GM10248 (cell line): ENCODE data around the gene TCP11L2.

Source experiments
- CTCF ChIA-PET: fragments of 300-600 bp; sonication (Branson Sonifier 250); formaldehyde crosslinking; extraction: SDS; loops from one replicate; lab custom pipeline; 2021; ENCODE audit warnings: antibody characterized with exemption; lab: Yijun Ruan, JAX
- POLR2A ChIA-PET: fragments of 350-650 bp; sonication (Branson Sonifier 250); formaldehyde crosslinking; extraction: SDS; loops from one replicate; lab custom pipeline; 2020; ENCODE audit warnings: antibody characterized with exemption; lab: Yijun Ruan, JAX
- DNase-seq: peaks from one replicate; pipeline ENCODE4 v3.0.0; 2012; ENCODE audit errors: extremely low spot score
- TF ChIP-seq, protein P1 (sequence below): IDR thresholded peaks from 2 replicates; pipeline ENCODE4 v1.5.1; 2012; ENCODE audit warnings: mild to moderate bottlenecking, low read depth; ENCODE audit errors: extremely low read depth, missing control alignments, control extremely low read depth

Gene TCP11L2

DNA sequence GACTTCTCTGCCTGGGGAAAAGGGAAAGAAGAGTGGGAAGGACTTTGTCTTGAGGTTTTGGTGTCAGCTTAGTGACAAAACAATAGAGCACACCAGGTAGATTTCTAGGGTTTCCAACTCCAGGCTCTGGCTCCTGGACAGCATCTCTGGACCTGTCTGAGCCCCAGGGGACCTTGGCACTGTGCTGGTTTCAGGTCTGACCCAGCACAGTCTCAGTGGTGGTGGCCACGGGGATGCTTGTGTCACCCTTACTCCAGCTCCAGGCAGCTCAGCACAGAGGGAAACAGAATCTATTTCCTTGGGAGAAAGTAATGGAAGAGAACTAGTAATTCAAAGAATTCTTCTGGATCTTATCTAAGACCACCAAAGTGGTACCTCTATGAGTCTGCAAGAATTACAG is 43.6 kb upstream of the TCP11L2 start:
- CTCF ChIA-PET: interaction anchor here (1.3 to 1.7 kb wide), 2 partner anchors 21 to 23 kb away, joined by 3 read pairs; no protein-coding TSS in a partner anchor
- TF ChIP-seq, protein P1, sequence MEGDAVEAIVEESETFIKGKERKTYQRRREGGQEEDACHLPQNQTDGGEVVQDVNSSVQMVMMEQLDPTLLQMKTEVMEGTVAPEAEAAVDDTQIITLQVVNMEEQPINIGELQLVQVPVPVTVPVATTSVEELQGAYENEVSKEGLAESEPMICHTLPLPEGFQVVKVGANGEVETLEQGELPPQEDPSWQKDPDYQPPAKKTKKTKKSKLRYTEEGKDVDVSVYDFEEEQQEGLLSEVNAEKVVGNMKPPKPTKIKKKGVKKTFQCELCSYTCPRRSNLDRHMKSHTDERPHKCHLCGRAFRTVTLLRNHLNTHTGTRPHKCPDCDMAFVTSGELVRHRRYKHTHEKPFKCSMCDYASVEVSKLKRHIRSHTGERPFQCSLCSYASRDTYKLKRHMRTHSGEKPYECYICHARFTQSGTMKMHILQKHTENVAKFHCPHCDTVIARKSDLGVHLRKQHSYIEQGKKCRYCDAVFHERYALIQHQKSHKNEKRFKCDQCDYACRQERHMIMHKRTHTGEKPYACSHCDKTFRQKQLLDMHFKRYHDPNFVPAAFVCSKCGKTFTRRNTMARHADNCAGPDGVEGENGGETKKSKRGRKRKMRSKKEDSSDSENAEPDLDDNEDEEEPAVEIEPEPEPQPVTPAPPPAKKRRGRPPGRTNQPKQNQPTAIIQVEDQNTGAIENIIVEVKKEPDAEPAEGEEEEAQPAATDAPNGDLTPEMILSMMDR: no peak
- POLR2A ChIA-PET: no interaction called here
- no peak for DNase-seq

DNA sequence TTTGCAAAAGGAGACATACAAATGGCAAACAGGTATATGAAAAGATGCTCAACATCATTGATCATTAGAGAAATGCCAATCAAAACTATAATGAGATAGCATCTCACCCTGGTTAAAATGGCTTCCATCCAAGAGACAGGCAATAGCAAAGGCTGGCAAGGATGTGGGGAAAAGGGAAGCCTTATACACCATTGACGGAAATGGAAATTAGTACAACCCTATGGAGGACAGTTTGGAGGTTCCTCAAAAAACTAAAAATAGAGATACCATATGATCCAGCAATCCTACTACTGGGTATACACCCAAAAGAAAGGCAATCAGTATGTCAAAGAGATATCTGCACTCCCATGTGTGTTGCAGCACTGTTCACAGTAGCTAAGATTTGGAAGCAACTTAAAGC is 37.4 kb upstream of the TCP11L2 start:
- POLR2A ChIA-PET: no interaction called here
- TF ChIP-seq, protein P1: no peak
- DNase-seq: no peak
- CTCF ChIA-PET: no interaction called here

DNA sequence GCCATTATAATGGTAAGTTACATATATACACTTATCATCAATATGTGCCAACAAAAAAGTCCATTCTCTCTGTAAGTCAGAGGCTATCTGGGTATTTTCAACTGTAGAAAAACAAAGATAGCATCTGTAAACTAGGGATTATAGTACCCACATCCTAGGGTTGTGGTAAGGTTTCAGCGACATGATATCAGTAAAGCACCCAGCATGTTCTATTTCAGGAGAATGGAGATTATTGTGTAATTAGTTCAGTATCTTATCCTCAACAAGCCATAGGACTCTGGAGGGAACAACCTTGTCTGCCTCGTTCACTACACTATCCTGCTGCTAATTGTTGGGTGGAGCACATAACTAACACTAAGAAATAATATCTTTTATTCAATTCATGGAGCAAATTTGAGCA is 35.0 kb upstream of the TCP11L2 start:
- DNase-seq: no peak
- CTCF ChIA-PET: interaction anchor here (1.6 to 2.3 kb wide), 2 partner anchors 12 to 40 kb away, joined by 3 to 6 read pairs; no protein-coding TSS in a partner anchor
- TF ChIP-seq, protein P1: no peak
- POLR2A ChIA-PET: no interaction called here

DNA sequence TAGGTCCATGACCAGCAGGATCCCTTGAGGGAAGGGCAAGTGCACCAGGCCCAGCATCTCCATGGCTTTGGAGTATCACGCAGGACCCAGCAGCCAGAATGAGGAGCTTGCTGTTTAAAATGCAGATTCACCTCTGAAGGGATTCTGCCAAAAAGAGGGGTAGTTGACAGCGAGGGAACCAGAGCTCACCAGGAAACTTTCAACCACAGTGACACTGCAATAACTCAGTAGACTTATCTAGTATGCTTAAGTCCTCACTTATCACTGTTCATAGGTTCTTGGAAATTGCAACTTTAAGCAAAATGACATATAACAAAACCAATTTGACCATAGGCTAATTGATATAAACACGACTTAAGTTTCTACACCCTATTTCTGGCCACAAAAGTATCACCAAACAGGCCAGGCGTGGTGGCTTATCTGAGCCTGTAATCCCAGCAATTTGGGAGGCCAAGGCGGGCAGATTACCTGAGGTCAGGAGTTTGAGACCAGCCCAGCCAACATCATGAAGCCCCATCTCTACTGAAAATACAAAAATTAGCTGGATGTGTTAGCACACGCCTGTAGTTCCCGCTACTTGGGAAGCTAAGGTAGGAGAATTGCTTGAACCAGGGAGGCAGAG is 33.3 kb upstream of the TCP11L2 start:
- POLR2A ChIA-PET: interaction anchor here (0.7 kb wide), 1 partner anchor 686 kb away, joined by 4 read pairs; no protein-coding TSS in a partner anchor
- DNase-seq: no peak
- TF ChIP-seq, protein P1: no peak
- CTCF ChIA-PET: interaction anchor here (1.3 to 2.3 kb wide), 2 partner anchors 10 to 13 kb away, joined by 4 to 6 read pairs; no protein-coding TSS in a partner anchor

DNA sequence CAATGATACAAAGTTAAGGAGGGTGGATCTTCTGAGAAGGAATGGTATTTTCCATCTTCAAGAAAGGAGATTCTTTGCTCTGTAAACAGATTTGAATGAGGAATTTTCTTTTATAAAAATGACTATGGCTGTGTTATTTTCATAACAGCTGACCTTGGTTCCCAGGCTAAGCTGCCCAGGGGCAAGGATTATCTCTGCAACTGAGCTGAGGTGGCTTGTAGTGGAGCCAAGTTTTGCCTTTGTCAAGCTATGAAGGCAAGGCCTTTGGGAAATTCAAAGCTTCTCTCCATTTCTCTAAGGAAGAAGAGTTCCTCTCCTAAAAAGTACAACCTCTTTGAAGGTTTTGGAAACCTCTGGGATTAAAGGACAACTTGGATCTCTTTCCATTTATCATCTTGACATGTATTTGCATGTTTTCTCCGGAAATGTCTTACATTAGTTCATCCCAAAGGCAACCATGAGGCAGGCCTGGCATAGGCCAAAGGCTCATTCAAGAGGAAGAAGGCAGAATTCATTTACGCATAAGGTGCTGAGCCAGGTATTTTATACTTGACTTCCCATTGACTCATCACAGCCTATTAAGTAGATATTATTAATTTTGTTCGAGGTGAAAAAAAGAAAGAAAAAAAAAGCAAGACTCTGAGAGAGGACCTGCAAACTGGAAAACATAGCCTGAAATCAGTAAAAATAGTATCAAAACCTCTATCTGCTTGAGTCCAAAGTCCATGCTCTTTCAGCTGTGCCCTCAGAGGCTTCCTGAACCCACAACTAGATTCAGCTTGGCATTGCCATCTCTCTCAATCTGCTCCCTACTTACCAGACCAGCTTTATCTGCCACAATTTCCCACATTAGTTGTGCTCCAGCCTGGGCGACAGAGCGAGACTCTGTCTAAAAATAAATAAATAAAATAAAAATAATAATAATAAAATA is 30.7 kb upstream of the TCP11L2 start:
- no peak for DNase-seq
- TF ChIP-seq, protein P1: no peak
- POLR2A ChIA-PET: no interaction called here
- CTCF ChIA-PET: interaction anchor here (0.7 to 4.2 kb wide), 6 partner anchors 8 to 48 kb away, joined by 3 to 21 read pairs (median 4); no protein-coding TSS in a partner anchor

DNA sequence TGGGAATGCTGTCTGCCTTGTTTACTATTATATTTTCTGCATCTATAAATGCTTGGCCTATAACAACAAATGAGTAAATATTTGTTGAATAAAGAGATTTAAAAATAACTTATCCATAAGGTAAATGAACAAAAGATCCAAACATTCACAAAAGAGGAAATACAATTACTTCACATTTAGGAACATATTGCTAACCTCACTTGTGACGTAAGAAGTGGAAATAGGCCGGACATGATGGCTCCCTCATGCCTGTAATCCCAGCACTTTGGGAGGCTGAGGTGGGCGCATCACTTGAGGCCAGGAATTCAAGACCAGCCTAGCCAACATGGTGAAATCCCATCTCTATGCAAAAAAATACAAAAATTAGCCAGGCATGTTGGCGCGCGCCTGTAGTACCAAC is 29.0 kb upstream of the TCP11L2 start:
- TF ChIP-seq, protein P1: no peak
- DNase-seq: no peak
- ChIA-PET CTCF (interaction anchor here (0.6 to 4.2 kb wide), 3 partner anchors 9 to 47 kb away, joined by 3 to 21 read pairs (median 3); no protein-coding TSS in a partner anchor), POLR2A (no interaction called here)
